Measurements from ENCODE around the gene TGFBI. TPM values are rescaled to one million over a fixed set of nuclear protein-coding genes. Genes with fewer than 3 reads are reported as not detected.

Gene TGFBI
- total RNA-seq, 1 donor from 2014 or later: 9.5 TPM

DNA sequence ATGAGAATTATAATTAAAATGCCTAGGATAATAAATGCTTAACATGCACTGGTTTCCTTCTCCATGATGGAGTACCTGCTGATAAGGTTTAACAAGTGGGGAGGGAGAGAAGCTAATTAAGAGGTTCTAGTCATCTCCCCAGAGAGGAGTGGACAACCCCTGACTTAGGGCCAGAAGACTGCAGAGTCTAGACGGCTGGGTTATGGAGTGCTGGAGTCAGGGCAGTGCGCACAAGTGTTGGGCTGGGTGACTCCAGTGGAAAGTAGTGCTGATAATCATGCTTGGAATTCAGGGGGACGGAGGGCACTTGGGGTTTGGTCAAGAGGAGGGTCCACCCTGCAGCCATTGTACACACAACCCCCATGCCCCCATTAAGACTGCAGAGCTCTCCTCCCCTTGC lies 32.8 kb upstream of the TGFBI start:
- Histone ChIP-seq H2AFZ (replicated peaks) (no peak overlapping the region), H3K27ac (no peak overlapping the region), H3K27me3 (no peaks in the 10 kb centered on the region), H3K9me3 (ENCODE audit: low read depth) (no peaks in the 10 kb centered on the region), H3K36me3 (no peaks in the 10 kb centered on the region), H3F3A (ENCODE audit: low read depth) (no peaks in the 10 kb centered on the region), H4K20me1 (ENCODE audit: low read depth) (no peaks in the 10 kb centered on the region), H3K79me2 (ENCODE audit: low read depth) (no peaks in the 10 kb centered on the region), H3K4me2 (no peak overlapping the region), H3K4me1 (no peaks in the 10 kb centered on the region), H3K4me3 (no peak overlapping the region), H3K9ac (no peak overlapping the region)
- TF ChIP-seq, protein P1, sequence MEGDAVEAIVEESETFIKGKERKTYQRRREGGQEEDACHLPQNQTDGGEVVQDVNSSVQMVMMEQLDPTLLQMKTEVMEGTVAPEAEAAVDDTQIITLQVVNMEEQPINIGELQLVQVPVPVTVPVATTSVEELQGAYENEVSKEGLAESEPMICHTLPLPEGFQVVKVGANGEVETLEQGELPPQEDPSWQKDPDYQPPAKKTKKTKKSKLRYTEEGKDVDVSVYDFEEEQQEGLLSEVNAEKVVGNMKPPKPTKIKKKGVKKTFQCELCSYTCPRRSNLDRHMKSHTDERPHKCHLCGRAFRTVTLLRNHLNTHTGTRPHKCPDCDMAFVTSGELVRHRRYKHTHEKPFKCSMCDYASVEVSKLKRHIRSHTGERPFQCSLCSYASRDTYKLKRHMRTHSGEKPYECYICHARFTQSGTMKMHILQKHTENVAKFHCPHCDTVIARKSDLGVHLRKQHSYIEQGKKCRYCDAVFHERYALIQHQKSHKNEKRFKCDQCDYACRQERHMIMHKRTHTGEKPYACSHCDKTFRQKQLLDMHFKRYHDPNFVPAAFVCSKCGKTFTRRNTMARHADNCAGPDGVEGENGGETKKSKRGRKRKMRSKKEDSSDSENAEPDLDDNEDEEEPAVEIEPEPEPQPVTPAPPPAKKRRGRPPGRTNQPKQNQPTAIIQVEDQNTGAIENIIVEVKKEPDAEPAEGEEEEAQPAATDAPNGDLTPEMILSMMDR (IDR thresholded peaks at IDR 0.05): no peak
- TF ChIP-seq EZH2phosphoT487 (IDR thresholded peaks at IDR 0.05) (no peak), EZH2 (IDR thresholded peaks at IDR 0.05) (no peak)
- no peak for DNase-seq (ENCODE audit: low spot score)
- H3K4me1 Mint-ChIP-seq: peaks cover 15% of the 10 kb centered on the region
- H3K9me3 Mint-ChIP-seq: no peaks in the 10 kb centered on the region
- H3K27me3 Mint-ChIP-seq (ENCODE audit: insufficient read depth, low read depth): no peaks in the 10 kb centered on the region
- H3K36me3 Mint-ChIP-seq: no peaks in the 10 kb centered on the region
- H3K27ac Mint-ChIP-seq: no peak overlapping the region
- no peak overlapping the region for H3K4me3 Mint-ChIP-seq

DNA sequence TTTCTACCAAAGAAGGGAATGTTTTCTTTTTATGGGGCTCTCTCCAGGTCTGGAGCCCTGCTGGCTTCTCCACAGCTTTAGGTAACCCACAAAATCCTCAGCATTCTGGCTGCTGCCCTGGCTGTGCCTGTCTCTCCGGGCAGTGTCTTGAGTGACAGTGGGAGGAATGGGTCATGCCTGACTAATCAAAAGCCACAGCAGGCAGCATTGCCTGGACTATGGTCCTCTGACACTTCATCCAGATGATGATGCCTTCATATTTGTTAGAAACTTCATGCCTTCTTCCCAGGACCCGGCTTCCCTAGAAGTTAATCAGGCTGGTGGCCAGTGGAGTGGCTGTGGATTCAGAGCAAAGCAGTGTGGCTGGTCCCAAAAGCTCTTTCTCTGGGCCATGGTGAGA lies 32.2 kb upstream of the TGFBI start:
- no peaks in the 10 kb centered on the region for H3K27me3 Mint-ChIP-seq (ENCODE audit: insufficient read depth, low read depth)
- DNase-seq (ENCODE audit: low spot score): no peak
- TF ChIP-seq EZH2phosphoT487 (IDR thresholded peaks at IDR 0.05): no peak
- TF ChIP-seq EZH2 (IDR thresholded peaks at IDR 0.05): no peak
- TF ChIP-seq, protein P1 (IDR thresholded peaks at IDR 0.05): no peak
- no peak overlapping the region for H3K4me2 ChIP-seq
- H3F3A ChIP-seq (ENCODE audit: low read depth): no peaks in the 10 kb centered on the region
- H3K9me3 ChIP-seq (ENCODE audit: low read depth): no peaks in the 10 kb centered on the region
- H3K9me3 Mint-ChIP-seq: no peaks in the 10 kb centered on the region
- no peak overlapping the region for H3K9ac ChIP-seq
- H3K79me2 ChIP-seq (ENCODE audit: low read depth): no peaks in the 10 kb centered on the region
- no peak overlapping the region for H2AFZ ChIP-seq (replicated peaks)
- H4K20me1 ChIP-seq (ENCODE audit: low read depth): no peaks in the 10 kb centered on the region
- no peaks in the 10 kb centered on the region for H3K36me3 ChIP-seq
- no peak overlapping the region for H3K27ac Mint-ChIP-seq
- no peak overlapping the region for H3K4me3 Mint-ChIP-seq
- no peaks in the 10 kb centered on the region for H3K36me3 Mint-ChIP-seq
- no peak overlapping the region for H3K27ac ChIP-seq
- H3K4me1 ChIP-seq: no peaks in the 10 kb centered on the region
- H3K4me3 ChIP-seq: no peak overlapping the region
- peaks cover 18% of the 10 kb centered on the region for H3K4me1 Mint-ChIP-seq
- H3K27me3 ChIP-seq: no peaks in the 10 kb centered on the region

- no peaks in the 10 kb centered on the region for H3K79me2 ChIP-seq (ENCODE audit: low read depth)
- no peak overlapping the region for H2AFZ ChIP-seq (replicated peaks)
- H3K27me3 ChIP-seq: no peaks in the 10 kb centered on the region
- H3K4me1 Mint-ChIP-seq: peaks cover 25% of the 10 kb centered on the region
- H3F3A ChIP-seq (ENCODE audit: low read depth): no peaks in the 10 kb centered on the region
- H3K4me2 ChIP-seq: no peak overlapping the region
- no peak overlapping the region for H3K9ac ChIP-seq
- H3K27ac Mint-ChIP-seq: no peak overlapping the region
- H3K4me3 ChIP-seq: no peak overlapping the region
- H4K20me1 ChIP-seq (ENCODE audit: low read depth): no peaks in the 10 kb centered on the region
- DNase-seq (ENCODE audit: low spot score): peak; percentile 34
- H3K4me3 Mint-ChIP-seq: no peak overlapping the region
- no peak overlapping the region for H3K27ac ChIP-seq
- no peaks in the 10 kb centered on the region for H3K36me3 Mint-ChIP-seq
- H3K9me3 Mint-ChIP-seq: no peaks in the 10 kb centered on the region
- H3K27me3 Mint-ChIP-seq (ENCODE audit: insufficient read depth, low read depth): no peaks in the 10 kb centered on the region
- H3K36me3 ChIP-seq: no peaks in the 10 kb centered on the region
- no peaks in the 10 kb centered on the region for H3K4me1 ChIP-seq
- TF ChIP-seq, protein P1 (IDR thresholded peaks at IDR 0.05): peak; percentile 26
- TF ChIP-seq EZH2phosphoT487 (IDR thresholded peaks at IDR 0.05): no peak
- no peak for TF ChIP-seq EZH2 (IDR thresholded peaks at IDR 0.05)
- H3K9me3 ChIP-seq (ENCODE audit: low read depth): no peaks in the 10 kb centered on the region
Observed at GRCh38 chr5:135997673-135998335, 31.0 kb upstream of the TGFBI start.
